KMS-11 (cell line): Measurements from ENCODE around the gene DNAJA4.

Experiments
- H2AFZ ChIP-seq: fragments of 200-600 bp; sonication (generic); 2 replicates; pipeline ENCODE4 v1.6.1; 2016; ENCODE audit warnings: antibody characterized with exemption, mixed run types, low read depth
- H3K27ac ChIP-seq: fragments of 200-600 bp; sonication (generic); 2 replicates; pipeline ENCODE4 v1.6.1; 2016; ENCODE audit warnings: mild to moderate bottlenecking, mixed run types
- H3K27me3 ChIP-seq: fragments of 200-600 bp; sonication (generic); 2 replicates; pipeline ENCODE4 v1.6.1; 2017; ENCODE audit warnings: mild to moderate bottlenecking, low read depth, mixed run types, moderate library complexity; ENCODE audit not compliant: insufficient read depth
- H3K36me3 ChIP-seq: fragments of 200-600 bp; sonication (generic); 2 replicates; pipeline ENCODE4 v1.6.1; 2017; ENCODE audit warnings: mild to moderate bottlenecking, mixed run types; ENCODE audit not compliant: insufficient read depth
- H3K4me1 ChIP-seq: fragments of 200-600 bp; sonication (generic); 2 replicates; pipeline ENCODE4 v1.6.1; 2016; ENCODE audit warnings: mild to moderate bottlenecking, low read depth, mixed run types; ENCODE audit not compliant: poor library complexity, severe bottlenecking
- H3K4me2 ChIP-seq: fragments of 200-600 bp; sonication (generic); 2 replicates; pipeline ENCODE4 v1.7.0; 2016; ENCODE audit warnings: mild to moderate bottlenecking, mixed run types
- H3K4me3 ChIP-seq: fragments of 200-600 bp; sonication (generic); IDR thresholded peaks from 2 replicates; pipeline ENCODE4 v1.6.1; 2017; ENCODE audit warnings: low read depth, low read length, mixed read lengths; ENCODE audit not compliant: insufficient read depth
- H3K79me2 ChIP-seq: fragments of 200-600 bp; sonication (generic); 2 replicates; pipeline ENCODE4 v1.6.1; 2016; ENCODE audit warnings: low read depth, mixed run types; ENCODE audit not compliant: insufficient read depth
- H3K9ac ChIP-seq: fragments of 200-600 bp; sonication (generic); 2 replicates; pipeline ENCODE4 v1.6.1; 2016; ENCODE audit warnings: mild to moderate bottlenecking, mixed run types
- H4K20me1 ChIP-seq: fragments of 200-600 bp; sonication (generic); 2 replicates; pipeline ENCODE4 v1.6.1; 2016; ENCODE audit warnings: mild to moderate bottlenecking, mixed run types; ENCODE audit not compliant: insufficient read depth
- CTCF ChIP-seq: fragments of 200-600 bp; sonication (generic); conservative IDR thresholded peaks from 2 replicates; pipeline ENCODE4 v1.6.1; 2017; ENCODE audit warnings: low read depth, mild to moderate bottlenecking, antibody characterized with exemption, low read length, moderate library complexity, mixed read lengths

The DNAJA4 gene

GRCh38 chr15:78263907-78264303 is 457 bp upstream of the DNAJA4 start:
- TF ChIP-seq CTCF = no peak
- Histone ChIP-seq H3K79me2 (no peaks in the 10 kb centered on the region), H4K20me1 (no peaks in the 10 kb centered on the region), H3K9ac (no peak overlapping the region), H2AFZ (no peak overlapping the region), H3K27me3 (no peaks in the 10 kb centered on the region), H3K36me3 (no peaks in the 10 kb centered on the region), H3K27ac (no peak overlapping the region), H3K4me2 (no peak overlapping the region), H3K4me1 (no peaks in the 10 kb centered on the region), H3K4me3 (no peak overlapping the region)

GRCh38 chr15:78265137-78265460 is 737 bp downstream of the DNAJA4 start:
- no peak overlapping the region for H2AFZ ChIP-seq
- no peak overlapping the region for H3K9ac ChIP-seq
- no peaks in the 10 kb centered on the region for H4K20me1 ChIP-seq
- TF ChIP-seq CTCF = no peak
- H3K4me3 ChIP-seq = no peak overlapping the region
- H3K4me2 ChIP-seq = no peak overlapping the region
- no peak overlapping the region for H3K27ac ChIP-seq
- H3K27me3 ChIP-seq = no peaks in the 10 kb centered on the region
- no peaks in the 10 kb centered on the region for H3K4me1 ChIP-seq
- no peaks in the 10 kb centered on the region for H3K36me3 ChIP-seq
- H3K79me2 ChIP-seq = no peaks in the 10 kb centered on the region

- H3K36me3 ChIP-seq = no peaks in the 10 kb centered on the region
- no peak for TF ChIP-seq CTCF
- H3K4me3 ChIP-seq = no peak overlapping the region
- no peak overlapping the region for H3K27ac ChIP-seq
- no peak overlapping the region for H3K9ac ChIP-seq
- no peaks in the 10 kb centered on the region for H3K79me2 ChIP-seq
- H4K20me1 ChIP-seq = no peaks in the 10 kb centered on the region
- H3K4me2 ChIP-seq = no peak overlapping the region
- H3K27me3 ChIP-seq = no peaks in the 10 kb centered on the region
- H3K4me1 ChIP-seq = no peaks in the 10 kb centered on the region
- H2AFZ ChIP-seq = no peak overlapping the region
Observed at GRCh38 chr15:78265752-78266224, 1.4 kb downstream of the DNAJA4 start.

GRCh38 chr15:78266229-78266628 is 1.9 kb downstream of the DNAJA4 start:
- Histone ChIP-seq H4K20me1 (no peaks in the 10 kb centered on the region), H3K36me3 (no peaks in the 10 kb centered on the region), H3K4me2 (no peak overlapping the region), H3K79me2 (no peaks in the 10 kb centered on the region), H2AFZ (no peak overlapping the region), H3K27me3 (no peaks in the 10 kb centered on the region), H3K4me1 (no peaks in the 10 kb centered on the region), H3K4me3 (no peak overlapping the region), H3K27ac (no peak overlapping the region), H3K9ac (no peak overlapping the region)
- TF ChIP-seq CTCF = no peak

GRCh38 chr15:78266806-78267205 is 2.4 kb downstream of the DNAJA4 start:
- no peak overlapping the region for H2AFZ ChIP-seq
- H3K4me2 ChIP-seq = no peak overlapping the region
- no peak overlapping the region for H3K4me3 ChIP-seq
- H3K4me1 ChIP-seq = no peaks in the 10 kb centered on the region
- TF ChIP-seq CTCF = no peak
- no peaks in the 10 kb centered on the region for H4K20me1 ChIP-seq
- H3K27ac ChIP-seq = no peak overlapping the region
- H3K27me3 ChIP-seq = no peaks in the 10 kb centered on the region
- no peak overlapping the region for H3K9ac ChIP-seq
- H3K79me2 ChIP-seq = no peaks in the 10 kb centered on the region
- H3K36me3 ChIP-seq = no peaks in the 10 kb centered on the region
